Left lung (tissue), 10 donors: ENCODE data around the gene TTC29. TPM values are rescaled to one million over a fixed set of nuclear protein-coding genes. Genes with fewer than 3 reads are reported as not detected.
A peak's percentile ranks its signal among the peaks of the same experiment; 100 is the strongest.
"Not testable (repeated sequence)": the region's sequence is repeated elsewhere in the genome, so short reads cannot be mapped to it uniquely, and the experiment has no call there.

Experiments
- ATAC-seq: fragments of 200-7000 bp; cut with Tn5 transposase; one replicate; pipeline ENCODE4 v1.9.1; 2020; ENCODE audit warnings: moderate library complexity
- DNase-seq, 4 donors: peaks; one replicate each; pipeline ENCODE4 v3.0.0-alpha.2; 2013 to 2020
- H3K27ac ChIP-seq, 2 donors: fragments of 200-600 bp; sonication (generic) in 1 of 2; one replicate each; pipeline versions ENCODE4 v1.5.0 to v1.8.0; 2020 to 2021
- H3K27me3 ChIP-seq, 2 donors: fragments of 200-600 bp; sonication (generic) in 1 of 2; one replicate each; pipeline versions ENCODE4 v1.5.0 to v1.8.0; 2020 to 2021
- H3K36me3 ChIP-seq, 2 donors: fragments of 200-600 bp; sonication (generic) in 1 of 2; one replicate each; pipeline versions ENCODE4 v1.5.0 to v1.8.0; 2020 to 2021
- H3K4me1 ChIP-seq, 2 donors: fragments of 200-600 bp; one replicate each; pipeline ENCODE4 v1.8.0; 2021
- H3K4me3 ChIP-seq, 2 donors: fragments of 200-600 bp; sonication (generic) in 1 of 2; one replicate each; pipeline versions ENCODE4 v1.5.0 to v1.8.0; 2020 to 2021; ENCODE audit warnings: mild to moderate bottlenecking in 1 of 2
- H3K9me3 ChIP-seq, 2 donors: fragments of 200-600 bp; sonication (generic) in 1 of 2; one replicate each; pipeline versions ENCODE4 v1.5.0 to v1.8.0; 2020 to 2021
- CTCF ChIP-seq, 2 donors: fragments of 200-600 bp; sonication (generic) in 1 of 2; IDR thresholded peaks; one replicate each; pipeline versions ENCODE4 v1.5.0 to v1.8.0; 2021; ENCODE audit warnings: antibody characterized with exemption in 2 of 2
- intact Hi-C, 2 donors: fragments of 100-400 bp; cut with DNase I; formaldehyde crosslinking; loops; one replicate each; pipeline versions ENCODE4 v1.11.2 to v1.14.2; 2022
- polyA plus RNA-seq, 6 donors: library from polyadenylated mRNA; unstranded; fragments of 120-200 nt; gene quantifications; one replicate each; pipeline ENCODE4 v1.2.1, GENCODE V29; 2013; ENCODE audit not compliant: insufficient read length in 6 of 6
- total RNA-seq, 2 donors: library from RNA; stranded (reverse); fragmentation: NEBNext Ultra II Directional; extraction: Animal tissue kit (Norgen Biotek cat#: 25700); gene quantifications; one replicate each; pipeline ENCODE4 v1.2.1, GENCODE V29; 2021
- donor health status: DM: no; HTN: yes; CAD: no.
- donor health status: DM: no; HTN: no; CAD: no.

The TTC29 gene
- total and polyA plus RNA-seq, 8 donors: 0.47 to 2.7 (median 1.6) TPM; not detected in 1

- DNase-seq: no peak
- TF ChIP-seq CTCF (IDR thresholded peaks at IDR 0.05): no peak
- Histone ChIP-seq H3K36me3 (no peaks in the 10 kb centered on the region), H3K4me3 (no peak overlapping the region), H3K4me1 (no peaks in the 10 kb centered on the region), H3K9me3 (no peaks in the 10 kb centered on the region), H3K27me3 (no peaks in the 10 kb centered on the region), H3K27ac (no peak overlapping the region)
- ATAC-seq: no peak
- intact Hi-C loops: no loop called here
Measured at GRCh38 chr4:146840731-146841130, 104.9 kb downstream of the TTC29 start.

GRCh38 chr4:146835096-146835495 is 110.6 kb downstream of the TTC29 start:
- H3K9me3 ChIP-seq: no peaks in the 10 kb centered on the region
- H3K27me3 ChIP-seq: no peaks in the 10 kb centered on the region
- no peaks in the 10 kb centered on the region for H3K36me3 ChIP-seq
- H3K27ac ChIP-seq: no peak overlapping the region
- ATAC-seq (peak; percentile 81), DNase-seq (no peak)
- intact Hi-C loops: no loop called here
- no peaks in the 10 kb centered on the region for H3K4me1 ChIP-seq
- H3K4me3 ChIP-seq: no peak overlapping the region
- TF ChIP-seq CTCF (IDR thresholded peaks at IDR 0.05): no peak

GRCh38 chr4:146834263-146835034 is 111.2 kb downstream of the TTC29 start:
- no peaks in the 10 kb centered on the region for H3K9me3 ChIP-seq
- no peak for TF ChIP-seq CTCF (IDR thresholded peaks at IDR 0.05)
- ATAC-seq (peak; percentile 85), DNase-seq (peak in 1 of 4 donors; percentile 16)
- H3K4me1 ChIP-seq: no peaks in the 10 kb centered on the region
- H3K4me3 ChIP-seq: no peak overlapping the region
- H3K36me3 ChIP-seq: no peaks in the 10 kb centered on the region
- H3K27ac ChIP-seq: no peak overlapping the region
- intact Hi-C loops: no loop called here
- H3K27me3 ChIP-seq: no peaks in the 10 kb centered on the region

- H3K4me1 ChIP-seq: no peaks in the 10 kb centered on the region
- intact Hi-C loops: no loop called here
- H3K27me3 ChIP-seq: no peaks in the 10 kb centered on the region
- H3K36me3 ChIP-seq: no peaks in the 10 kb centered on the region
- H3K9me3 ChIP-seq: no peaks in the 10 kb centered on the region
- no peak overlapping the region for H3K27ac ChIP-seq
- DNase-seq: no peak
- TF ChIP-seq CTCF (IDR thresholded peaks at IDR 0.05): no peak
- H3K4me3 ChIP-seq: no peak overlapping the region
- no peak for ATAC-seq
Measured at GRCh38 chr4:146833530-146833929, 112.1 kb downstream of the TTC29 start.

GRCh38 chr4:146822980-146823379 is 122.7 kb downstream of the TTC29 start:
- ATAC-seq, H3K36me3 ChIP-seq, intact Hi-C loops, H3K4me1 ChIP-seq, H3K27me3 ChIP-seq, H3K27ac ChIP-seq, H3K9me3 ChIP-seq, H3K4me3 ChIP-seq, DNase-seq: not testable (repeated sequence)

GRCh38 chr4:146814750-146815149 is 130.9 kb downstream of the TTC29 start:
- peak; percentile 80 for ATAC-seq

More at GRCh38 chr4:146814750-146815149, 130.9 kb downstream of the TTC29 start:
- Histone ChIP-seq H3K9me3 (peaks cover 0 to 2% of the 10 kb centered on the region in 2 donors), H3K4me3 (no peak overlapping the region), H3K36me3 (no peaks in the 10 kb centered on the region), H3K4me1 (no peaks in the 10 kb centered on the region), H3K27ac (no peak overlapping the region), H3K27me3 (no peaks in the 10 kb centered on the region)
- intact Hi-C loops: no loop called here
- TF ChIP-seq CTCF (IDR thresholded peaks at IDR 0.05): no peak
- DNase-seq: peak in 1 of 4 donors; percentile 0
